Sigmoid colon (tissue), 7 donors: ENCODE measurements around the gene CRYBB2. TPM values are rescaled to one million over a fixed set of nuclear protein-coding genes. Genes with fewer than 3 reads are reported as not detected.

Source experiments
- DNase-seq: peaks from one replicate; pipeline ENCODE4 v3.0.0-alpha.2; 2019
- H3K27ac ChIP-seq, 4 donors: fragments of 200-600 bp; sonication (generic); one replicate each; pipeline ENCODE4 v1.5.1; 2016 to 2019; ENCODE audit warnings: mild to moderate bottlenecking in 1 of 4
- H3K27me3 ChIP-seq, 3 donors: fragments of 200-600 bp; sonication (generic); one replicate each; pipeline ENCODE4 v1.5.1; 2019; ENCODE audit warnings: mild to moderate bottlenecking in 1 of 3
- H3K36me3 ChIP-seq, 4 donors: fragments of 200-600 bp; sonication (generic); one replicate each; pipeline ENCODE4 v1.5.1; 2016 to 2019
- H3K4me1 ChIP-seq, 4 donors: fragments of 200-600 bp; sonication (generic); one replicate each; pipeline ENCODE4 v1.5.1; 2017 to 2019
- H3K4me3 ChIP-seq, 4 donors: fragments of 200-600 bp; sonication (generic); one replicate each; pipeline ENCODE4 v1.5.1; 2017 to 2019; ENCODE audit warnings: mild to moderate bottlenecking in 2 of 4, moderate library complexity in 1 of 4
- H3K9me3 ChIP-seq, 4 donors: fragments of 200-600 bp in 3 of 4; sonication (generic) in 3 of 4; one replicate each; pipeline versions ENCODE4 v1.5.1 to v1.6.1; 2013 to 2019
- EP300 ChIP-seq, 4 donors: sonication (generic); formaldehyde crosslinking; IDR thresholded peaks; one replicate each; pipeline ENCODE4 v1.6.1; 2017; ENCODE audit warnings: antibody characterized with exemption in 4 of 4
- POLR2A ChIP-seq, 2 donors: fragments of 450-650 bp; IDR thresholded peaks; one replicate each; pipeline ENCODE4 v1.6.1; 2016; ENCODE audit warnings: antibody characterized with exemption in 2 of 2, mild to moderate bottlenecking in 2 of 2, moderate library complexity in 2 of 2
- POLR2AphosphoS5 ChIP-seq, 4 donors: sonication (generic); formaldehyde crosslinking; IDR thresholded peaks; one replicate each; pipeline ENCODE4 v1.6.1; 2017; ENCODE audit warnings: antibody characterized with exemption in 4 of 4
- whole genome bisulfite sequencing, 2 donors: extraction: QIAGEN DNeasy Blood & Tissue Kit; methylation state at CpG; one replicate each; pipeline ENCODE4 v1.1.7; 2013; 5-methylcytosine and 5-hydroxymethylcytosine counted together
- intact Hi-C: fragments of 100-400 bp; cut with DNase I; formaldehyde crosslinking; loops from one replicate; pipeline ENCODE4 v1.15.1; 2023
- polyA plus RNA-seq, 3 donors: library from polyadenylated mRNA; stranded (reverse); fragments of 200-250 nt; gene quantifications; one replicate each; pipeline ENCODE4 v1.2.3, GENCODE V29; 2013
- total RNA-seq, 4 donors: library from RNA; depleted of rRNA; stranded (reverse); fragments of >200 nt; gene quantifications; one replicate each; pipeline ENCODE4 v1.1.0, GENCODE V29; 2016
- TF ChIP-seq, protein P1 (sequence below), 4 experiments: fragments of 450-650 bp in 3 of 4; fragments of 200-600 bp in 1 of 4; IDR thresholded peaks; one replicate each; pipeline ENCODE4 v1.5.1; 2016 to 2019; ENCODE audit warnings: antibody characterized with exemption in 4 of 4, mild to moderate bottlenecking in 3 of 4, moderate library complexity in 2 of 4
- donor health status: healthy with polysubstance abuse.
- donor health status: Bipolar disorder and iron deficiency.
- donor health status: healthy.

The CRYBB2 gene
- total and polyA plus RNA-seq, 7 donors = 0.32 to 1.1 TPM; not detected in 5

DNA sequence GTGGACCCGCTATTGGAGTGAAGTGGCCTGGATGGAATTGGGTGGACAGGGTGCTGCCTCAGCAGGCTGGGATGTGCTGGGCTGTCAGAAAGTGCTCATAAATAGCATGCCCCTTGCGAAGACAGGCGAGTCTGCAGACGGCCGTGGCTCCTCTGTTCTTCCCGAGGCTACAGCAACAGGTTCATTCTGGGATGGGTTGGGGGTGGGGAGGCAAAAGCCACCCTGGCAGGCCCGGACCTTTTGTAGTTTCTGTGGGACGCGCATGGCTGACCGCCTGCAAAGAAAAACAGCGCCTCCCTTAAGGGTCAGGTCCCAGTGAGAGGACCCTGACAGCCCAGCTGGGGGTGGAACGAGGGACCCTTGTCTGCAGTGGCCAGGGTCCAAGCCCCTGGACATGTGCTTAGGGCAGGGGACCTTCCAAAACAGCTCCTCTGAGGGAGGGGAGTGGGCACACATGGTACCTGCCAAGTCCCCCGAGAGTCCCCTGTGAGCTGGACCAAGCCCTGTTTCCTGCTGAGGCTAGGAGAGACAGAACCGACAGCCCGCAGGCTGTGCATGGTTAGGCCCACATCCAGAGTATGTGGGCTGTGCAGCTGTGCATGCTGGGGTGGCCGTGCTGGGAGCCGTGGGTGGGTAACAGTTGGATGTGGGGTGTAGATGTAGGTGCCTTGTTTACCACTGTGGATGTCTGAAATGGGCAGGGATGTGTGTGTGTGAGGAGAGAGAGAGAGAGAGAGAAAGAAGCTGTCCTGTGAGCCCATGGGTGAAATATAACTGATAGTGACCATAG is 19.5 kb upstream of the CRYBB2 start, which contains the start of gene CRYBB3:
Gene CRYBB3 (plus strand): TSS at position 128 of the 790 bp plus-strand sequence. CDS start 1,539 bp downstream, outside the sequence.
- no peak within 1 kb of the TSS for H3K27ac ChIP-seq
- H3K4me1 ChIP-seq = no peaks in the 10 kb centered on the region
- no peak for DNase-seq
- intact Hi-C loops = loop anchor here (10.0 kb wide), 1 partner anchor 575 kb away; no protein-coding TSS in a partner anchor
- WGBS, 2 donors = 81 to 84% methylated on average over 17 of the region's 17 CpGs
- H3K9me3 ChIP-seq = no peaks in the 10 kb centered on the region
- no peaks in the 10 kb centered on the region for H3K36me3 ChIP-seq
- TF ChIP-seq POLR2A (IDR thresholded peaks at IDR 0.05) = no peak
- no peak for TF ChIP-seq POLR2AphosphoS5 (IDR thresholded peaks at IDR 0.05)
- TF ChIP-seq, protein P1, sequence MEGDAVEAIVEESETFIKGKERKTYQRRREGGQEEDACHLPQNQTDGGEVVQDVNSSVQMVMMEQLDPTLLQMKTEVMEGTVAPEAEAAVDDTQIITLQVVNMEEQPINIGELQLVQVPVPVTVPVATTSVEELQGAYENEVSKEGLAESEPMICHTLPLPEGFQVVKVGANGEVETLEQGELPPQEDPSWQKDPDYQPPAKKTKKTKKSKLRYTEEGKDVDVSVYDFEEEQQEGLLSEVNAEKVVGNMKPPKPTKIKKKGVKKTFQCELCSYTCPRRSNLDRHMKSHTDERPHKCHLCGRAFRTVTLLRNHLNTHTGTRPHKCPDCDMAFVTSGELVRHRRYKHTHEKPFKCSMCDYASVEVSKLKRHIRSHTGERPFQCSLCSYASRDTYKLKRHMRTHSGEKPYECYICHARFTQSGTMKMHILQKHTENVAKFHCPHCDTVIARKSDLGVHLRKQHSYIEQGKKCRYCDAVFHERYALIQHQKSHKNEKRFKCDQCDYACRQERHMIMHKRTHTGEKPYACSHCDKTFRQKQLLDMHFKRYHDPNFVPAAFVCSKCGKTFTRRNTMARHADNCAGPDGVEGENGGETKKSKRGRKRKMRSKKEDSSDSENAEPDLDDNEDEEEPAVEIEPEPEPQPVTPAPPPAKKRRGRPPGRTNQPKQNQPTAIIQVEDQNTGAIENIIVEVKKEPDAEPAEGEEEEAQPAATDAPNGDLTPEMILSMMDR (IDR thresholded peaks at IDR 0.05) = no peak
- no peak for TF ChIP-seq EP300 (IDR thresholded peaks at IDR 0.05)
- H3K4me3 ChIP-seq = no peak within 1 kb of the TSS
- no peaks in the 10 kb centered on the region for H3K27me3 ChIP-seq

- intact Hi-C loops = loop anchor here (10.0 kb wide), 1 partner anchor 574 kb away; no protein-coding TSS in a partner anchor
- H3K27me3 ChIP-seq = no peaks in the 10 kb centered on the region
- DNase-seq = no peak
- WGBS, 2 donors = 61 to 75% methylated on average over 7 of the region's 7 CpGs
- TF ChIP-seq, protein P1 (IDR thresholded peaks at IDR 0.05) = no peak
- no peak for TF ChIP-seq POLR2AphosphoS5 (IDR thresholded peaks at IDR 0.05)
- H3K36me3 ChIP-seq = no peaks in the 10 kb centered on the region
- H3K27ac ChIP-seq = no peak overlapping the region
- H3K4me3 ChIP-seq = no peak overlapping the region
- H3K4me1 ChIP-seq = no peaks in the 10 kb centered on the region
- no peaks in the 10 kb centered on the region for H3K9me3 ChIP-seq
Observed at GRCh38 chr22:25200967-25201366, 18.5 kb upstream of the CRYBB2 start.

- H3K36me3 ChIP-seq = no peaks in the 10 kb centered on the region
- no peaks in the 10 kb centered on the region for H3K4me1 ChIP-seq
- 67 to 68% methylated on average over 10 of the region's 10 CpGs for WGBS, 2 donors
- no peak overlapping the region for H3K4me3 ChIP-seq
- no peak for DNase-seq
- no peaks in the 10 kb centered on the region for H3K27me3 ChIP-seq
- TF ChIP-seq POLR2A (IDR thresholded peaks at IDR 0.05) = no peak
- TF ChIP-seq POLR2AphosphoS5 (IDR thresholded peaks at IDR 0.05) = no peak
- no peak for TF ChIP-seq EP300 (IDR thresholded peaks at IDR 0.05)
- TF ChIP-seq, protein P1 (IDR thresholded peaks at IDR 0.05) = no peak
- no peaks in the 10 kb centered on the region for H3K9me3 ChIP-seq
- H3K27ac ChIP-seq = no peak overlapping the region
- intact Hi-C loops = loop anchor here (10.0 kb wide), 1 partner anchor 573 kb away; no protein-coding TSS in a partner anchor
Observed at GRCh38 chr22:25201557-25202273, 17.7 kb upstream of the CRYBB2 start.

GRCh38 chr22:25202290-25202921 is 17.0 kb upstream of the CRYBB2 start:
- no peaks in the 10 kb centered on the region for H3K27me3 ChIP-seq
- no peak overlapping the region for H3K4me3 ChIP-seq
- TF ChIP-seq, protein P1 (IDR thresholded peaks at IDR 0.05) = peak; percentile 9 to 91 (median 56)
- TF ChIP-seq EP300 (IDR thresholded peaks at IDR 0.05) = no peak
- H3K36me3 ChIP-seq = no peaks in the 10 kb centered on the region
- no peak for DNase-seq
- H3K27ac ChIP-seq = no peak overlapping the region
- H3K9me3 ChIP-seq = no peaks in the 10 kb centered on the region
- no peaks in the 10 kb centered on the region for H3K4me1 ChIP-seq
- intact Hi-C loops = loop anchor here (10.0 kb wide), 1 partner anchor 572 kb away; no protein-coding TSS in a partner anchor
- WGBS, 2 donors = 56 to 57% methylated on average over 15 of the region's 15 CpGs
